ENCODE measurements around the gene ARID3C.

- TF ChIP-seq POLR2A (IDR thresholded peaks at IDR 0.05) (peak; percentile 93 to 96), CTCF (IDR thresholded peaks at IDR 0.05 in 4 of 5, conservative IDR thresholded peaks at IDR 0.05 in 1 of 5) (no peak)
Observed at GRCh38 chr9:34589636-34590380, 39.1 kb downstream of the ARID3C start, which contains the start of gene CNTFR.
